ENCODE data around the gene PIK3C2A.

DNA sequence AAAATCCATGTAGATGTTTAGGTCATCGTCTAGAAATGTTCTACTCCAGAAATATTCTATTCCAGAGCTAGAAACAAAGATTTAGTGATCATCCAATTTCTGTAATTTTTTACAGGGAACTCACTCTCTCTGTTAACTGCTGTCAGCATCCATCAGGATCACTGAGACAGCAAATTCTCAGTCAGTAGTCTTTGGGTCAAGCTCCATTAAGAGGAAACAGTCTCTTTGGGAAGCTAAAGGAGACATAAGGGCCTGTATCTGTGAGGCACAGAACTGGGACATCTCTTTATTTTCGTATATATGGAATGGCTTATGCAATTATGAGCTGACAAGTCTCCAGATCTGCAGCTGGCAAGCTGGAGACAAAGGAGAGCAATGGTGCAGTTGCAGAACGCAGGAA is 48.3 kb downstream of the PIK3C2A start:
- TF ChIP-seq, protein P1, sequence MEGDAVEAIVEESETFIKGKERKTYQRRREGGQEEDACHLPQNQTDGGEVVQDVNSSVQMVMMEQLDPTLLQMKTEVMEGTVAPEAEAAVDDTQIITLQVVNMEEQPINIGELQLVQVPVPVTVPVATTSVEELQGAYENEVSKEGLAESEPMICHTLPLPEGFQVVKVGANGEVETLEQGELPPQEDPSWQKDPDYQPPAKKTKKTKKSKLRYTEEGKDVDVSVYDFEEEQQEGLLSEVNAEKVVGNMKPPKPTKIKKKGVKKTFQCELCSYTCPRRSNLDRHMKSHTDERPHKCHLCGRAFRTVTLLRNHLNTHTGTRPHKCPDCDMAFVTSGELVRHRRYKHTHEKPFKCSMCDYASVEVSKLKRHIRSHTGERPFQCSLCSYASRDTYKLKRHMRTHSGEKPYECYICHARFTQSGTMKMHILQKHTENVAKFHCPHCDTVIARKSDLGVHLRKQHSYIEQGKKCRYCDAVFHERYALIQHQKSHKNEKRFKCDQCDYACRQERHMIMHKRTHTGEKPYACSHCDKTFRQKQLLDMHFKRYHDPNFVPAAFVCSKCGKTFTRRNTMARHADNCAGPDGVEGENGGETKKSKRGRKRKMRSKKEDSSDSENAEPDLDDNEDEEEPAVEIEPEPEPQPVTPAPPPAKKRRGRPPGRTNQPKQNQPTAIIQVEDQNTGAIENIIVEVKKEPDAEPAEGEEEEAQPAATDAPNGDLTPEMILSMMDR (optimal IDR thresholded peaks at IDR 0.05 in 1 of 3, IDR thresholded peaks at IDR 0.05 in 1 of 3, conservative IDR thresholded peaks at IDR 0.05 in 1 of 3; ENCODE audit: extremely low read depth in 1 of 3, insufficient read depth in 2 of 3, low read length in 3 of 3): no peak
- TF ChIP-seq EZH2 (IDR thresholded peaks at IDR 0.05; ENCODE audit: low read length): no peak

All from keratinocyte (primary cell).